ENCODE data around the gene PPFIA4.

PPFIA4 gene

GRCh38 chr1:203057911-203058675 is 31.8 kb downstream of the PPFIA4 start:
- no peak for DNase-seq (ENCODE audit: low spot score)

GRCh38 chr1:203058676-203058935 is 32.3 kb downstream of the PPFIA4 start:
- DNase-seq (ENCODE audit: low spot score) = no peak

GRCh38 chr1:203059485-203059884 is 33.2 kb downstream of the PPFIA4 start:
- no peak for DNase-seq (ENCODE audit: low spot score)

GRCh38 chr1:203060115-203060514 is 33.8 kb downstream of the PPFIA4 start:
- no peak for DNase-seq (ENCODE audit: low spot score)

GRCh38 chr1:203063287-203063686 is 37.0 kb downstream of the PPFIA4 start:
- DNase-seq (ENCODE audit: low spot score) = no peak

GRCh38 chr1:203065191-203065590 is 38.9 kb downstream of the PPFIA4 start:
- DNase-seq (ENCODE audit: low spot score) = no peak

GRCh38 chr1:203065986-203066385 is 39.7 kb downstream of the PPFIA4 start:
- no peak for DNase-seq (ENCODE audit: low spot score)

GRCh38 chr1:203066965-203067364 is 40.7 kb downstream of the PPFIA4 start:
- DNase-seq (ENCODE audit: low spot score) = no peak

GRCh38 chr1:203069030-203069747 is 42.9 kb downstream of the PPFIA4 start:
- DNase-seq (ENCODE audit: low spot score) = no peak

- no peak for DNase-seq (ENCODE audit: low spot score)
Observed at GRCh38 chr1:203072002-203072602, 45.8 kb downstream of the PPFIA4 start.

GRCh38 chr1:203072911-203073310 is 46.6 kb downstream of the PPFIA4 start:
- DNase-seq (ENCODE audit: low spot score) = no peak

- no peak for DNase-seq (ENCODE audit: low spot score)
Observed at GRCh38 chr1:203073469-203073868, 47.2 kb downstream of the PPFIA4 start.

GRCh38 chr1:203074610-203075009 is 48.3 kb downstream of the PPFIA4 start:
- no peak for DNase-seq (ENCODE audit: low spot score)

- no peak for DNase-seq (ENCODE audit: low spot score)
Observed at GRCh38 chr1:203075236-203076030, 49.1 kb downstream of the PPFIA4 start.

GRCh38 chr1:203076031-203076511 is 49.8 kb downstream of the PPFIA4 start:
- DNase-seq (ENCODE audit: low spot score) = no peak

- no peak for DNase-seq (ENCODE audit: low spot score)
Observed at GRCh38 chr1:203077367-203077766, 51.1 kb downstream of the PPFIA4 start.

GRCh38 chr1:203077956-203078355 is 51.7 kb downstream of the PPFIA4 start:
- no peak for DNase-seq (ENCODE audit: low spot score)

GRCh38 chr1:203078478-203078877 is 52.2 kb downstream of the PPFIA4 start:
- DNase-seq (ENCODE audit: low spot score) = no peak

GRCh38 chr1:203080456-203080855 is 54.2 kb downstream of the PPFIA4 start:
- no peak for DNase-seq (ENCODE audit: low spot score)

- DNase-seq (ENCODE audit: low spot score) = no peak
Observed at GRCh38 chr1:203081465-203082230, 55.4 kb downstream of the PPFIA4 start.

GRCh38 chr1:203082231-203082505 is 55.9 kb downstream of the PPFIA4 start:
- no peak for DNase-seq (ENCODE audit: low spot score)
